ENCODE data around the gene ADAMTS2. TPM values are rescaled to one million over a fixed set of nuclear protein-coding genes. Genes with fewer than 3 reads are reported as not detected.

ADAMTS2 gene
- total and polyA plus RNA-seq, 2 of the 4 experiments (the other 2 are of a cell fraction) = 19.0 to 58.8 TPM

DNA sequence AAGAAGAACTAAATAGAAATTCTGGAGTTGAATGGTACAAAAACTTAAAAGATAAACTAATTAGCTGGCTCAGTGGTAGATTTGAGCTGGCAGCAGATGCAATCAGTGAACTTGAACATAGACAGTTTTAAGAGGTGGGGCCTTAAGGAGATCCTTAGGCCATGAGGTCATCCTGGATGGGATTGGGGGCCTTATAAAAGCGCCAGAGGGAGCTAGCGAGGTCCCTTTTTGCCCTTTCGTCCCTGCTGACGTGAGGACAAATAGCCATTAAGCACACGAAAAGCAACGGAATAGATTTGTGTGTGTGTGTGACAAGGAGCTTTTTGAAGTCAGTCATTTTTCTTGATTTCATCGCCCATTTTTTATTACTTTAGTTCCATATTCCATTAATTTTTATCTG, 201.8 kb downstream of the ADAMTS2 start:
- BruUV-seq (replicated peaks) = no TSS peak
- Histone ChIP-seq H4K91ac (ENCODE audit: insufficient read depth, low read depth, low read length) (no peak overlapping the region; the same call in 1 of the 2 replicates), H4K20me1 (ENCODE audit: insufficient read depth, low read length) (no peaks in the 10 kb centered on the region), H4K8ac (ENCODE audit: low read depth in 2 of 2, low read length in 2 of 2) (peak overlapping the region in 1 of 2 experiments; percentile 36; a peak in 1 of 4 replicates), H2AK5ac (ENCODE audit: low read depth, low read length) (peak overlapping the region; percentile 35; the same call in 1 of the 2 replicates), H3K9me3 (ENCODE audit: control insufficient read depth, insufficient read depth, low read length) (no peaks in the 10 kb centered on the region), H3K23ac (ENCODE audit: low read depth, low read length) (no peak overlapping the region), H3K4me3 (ENCODE audit: insufficient read depth, low read depth, low read length) (no peak overlapping the region), H3K27me3 (ENCODE audit: control insufficient read depth, insufficient read depth, low read length) (no peaks in the 10 kb centered on the region), H2AFZ (replicated peaks; ENCODE audit: low read length, poor library complexity) (peak overlapping the region; percentile 70), H3K56ac (ENCODE audit: extremely low read depth, insufficient read depth, low read length) (no peak overlapping the region), H3K4ac (ENCODE audit: low read depth, low read length) (peak overlapping the region; percentile 26; the same call in 1 of the 2 replicates), H2BK120ac (ENCODE audit: low read depth, low read length) (peak overlapping the region; percentile 67; the same call in 1 of the 2 replicates), H3K4me2 (ENCODE audit: low read depth, low read length) (no peak overlapping the region), H3K36me3 (ENCODE audit: control insufficient read depth, insufficient read depth, low read length) (peaks cover 2% of the 10 kb centered on the region; the same call in 1 of the 2 replicates), H2BK5ac (ENCODE audit: low read depth, low read length, poor library complexity, severe bottlenecking) (peak overlapping the region; percentile 64), H3K4me1 (ENCODE audit: control insufficient read depth, insufficient read depth, low read length) (peaks cover 5% of the 10 kb centered on the region), H2BK20ac (ENCODE audit: low read depth, low read length) (peak overlapping the region; percentile 52; the same call in 1 of the 2 replicates), H3K18ac (ENCODE audit: low read depth, low read length) (no peak overlapping the region), H3K9ac (ENCODE audit: low read depth, low read length) (no peak overlapping the region), H3K14ac (replicated peaks; ENCODE audit: low read depth, low read length) (peak overlapping the region; percentile 80; the same call in 1 of the 2 replicates), H2BK15ac (ENCODE audit: low read depth, low read length) (0 out of 3 replicates have a peak overlapping the region, but pooled peaks have one; percentile 54), H2AK9ac (replicated peaks; ENCODE audit: low read depth, low read length, poor library complexity) (no peak overlapping the region), H3K9me1 (ENCODE audit: insufficient read depth, low read length) (peaks cover 3% of the 10 kb centered on the region; the same call in 1 of the 2 replicates), H3K79me1 (ENCODE audit: low read depth in 1 of 2, low read length in 2 of 2) (no peaks in the 10 kb centered on the region), H4K5ac (ENCODE audit: low read depth, low read length) (no peak overlapping the region), H3K27ac (ENCODE audit: insufficient read depth, low read length) (0 out of 2 replicates have a peak overlapping the region, but pooled peaks have one; percentile 23)
- intact Hi-C loops (cut with micrococcal nuclease) = no loop called here
- CTCF ChIA-PET = interaction anchor here (0.6 kb wide), 1 partner anchor 18 kb away, joined by 4 read pairs; no protein-coding TSS in a partner anchor
- WGBS, 2 experiments (ENCODE audit: extremely low coverage in 2 of 2, insufficient read length in 1 of 2) = 20% methylated on average over 1 of the region's 7 CpGs; no CpG with 5 or more reads in 1 of the 2 experiments
- DNase-seq (peak; percentile 43), ATAC-seq (ENCODE audit: low read depth) (peak; percentile 36; the same call in 1 of the 2 replicates)
- dilution Hi-C loops (cut with HindIII; ENCODE audit: low sequenced_read_pairs, unreplicated experiment) = no loop called here
- in situ Hi-C loops (cut with MboI; ENCODE audit: low sequenced_read_pairs) = no loop called here
- TF ChIP-seq CHD1 (IDR thresholded peaks at IDR 0.05; ENCODE audit: low read depth, low read length) (no peak), MAZ (IDR thresholded peaks at IDR 0.05; ENCODE audit: borderline replicate concordance, low read depth, low read length) (no peak), NFE2L2 (IDR thresholded peaks at IDR 0.05; ENCODE audit: low read depth, low read length) (no peak), POLR2A (IDR thresholded peaks at IDR 0.05; ENCODE audit: low read depth, low read length) (no peak), RAD21 (IDR thresholded peaks at IDR 0.05; ENCODE audit: low read length) (0 out of 2 replicates have a peak, but pooled peaks have one; percentile 19), SMC3 (IDR thresholded peaks at IDR 0.05; ENCODE audit: low read depth, low read length) (no peak), RFX5 (IDR thresholded peaks at IDR 0.05; ENCODE audit: low read depth, low read length) (no peak)
- TF ChIP-seq, protein P1, sequence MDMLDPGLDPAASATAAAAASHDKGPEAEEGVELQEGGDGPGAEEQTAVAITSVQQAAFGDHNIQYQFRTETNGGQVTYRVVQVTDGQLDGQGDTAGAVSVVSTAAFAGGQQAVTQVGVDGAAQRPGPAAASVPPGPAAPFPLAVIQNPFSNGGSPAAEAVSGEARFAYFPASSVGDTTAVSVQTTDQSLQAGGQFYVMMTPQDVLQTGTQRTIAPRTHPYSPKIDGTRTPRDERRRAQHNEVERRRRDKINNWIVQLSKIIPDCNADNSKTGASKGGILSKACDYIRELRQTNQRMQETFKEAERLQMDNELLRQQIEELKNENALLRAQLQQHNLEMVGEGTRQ (IDR thresholded peaks at IDR 0.05; ENCODE audit: low read depth, low read length) = no peak
- TF ChIP-seq, protein P2, sequence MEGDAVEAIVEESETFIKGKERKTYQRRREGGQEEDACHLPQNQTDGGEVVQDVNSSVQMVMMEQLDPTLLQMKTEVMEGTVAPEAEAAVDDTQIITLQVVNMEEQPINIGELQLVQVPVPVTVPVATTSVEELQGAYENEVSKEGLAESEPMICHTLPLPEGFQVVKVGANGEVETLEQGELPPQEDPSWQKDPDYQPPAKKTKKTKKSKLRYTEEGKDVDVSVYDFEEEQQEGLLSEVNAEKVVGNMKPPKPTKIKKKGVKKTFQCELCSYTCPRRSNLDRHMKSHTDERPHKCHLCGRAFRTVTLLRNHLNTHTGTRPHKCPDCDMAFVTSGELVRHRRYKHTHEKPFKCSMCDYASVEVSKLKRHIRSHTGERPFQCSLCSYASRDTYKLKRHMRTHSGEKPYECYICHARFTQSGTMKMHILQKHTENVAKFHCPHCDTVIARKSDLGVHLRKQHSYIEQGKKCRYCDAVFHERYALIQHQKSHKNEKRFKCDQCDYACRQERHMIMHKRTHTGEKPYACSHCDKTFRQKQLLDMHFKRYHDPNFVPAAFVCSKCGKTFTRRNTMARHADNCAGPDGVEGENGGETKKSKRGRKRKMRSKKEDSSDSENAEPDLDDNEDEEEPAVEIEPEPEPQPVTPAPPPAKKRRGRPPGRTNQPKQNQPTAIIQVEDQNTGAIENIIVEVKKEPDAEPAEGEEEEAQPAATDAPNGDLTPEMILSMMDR (conservative IDR thresholded peaks at IDR 0.05; ENCODE audit: low read depth, low read length) = peak; percentile 29; the same call in 1 of the 2 replicates
- POLR2A ChIA-PET (ENCODE audit: unreplicated experiment) = no interaction called here
